PFSK-1 (cell line): Measurements from ENCODE around the gene PDE2A.

Experiments
- POLR2AphosphoS5 ChIP-seq: IDR thresholded peaks from 2 replicates; pipeline ENCODE4 v1.6.1; 2012; ENCODE audit warnings: low read depth, mild to moderate bottlenecking, control low read depth, low read length, moderate library complexity
- REST ChIP-seq, 2 experiments: IDR thresholded peaks; 2 replicates each; pipeline versions ENCODE4 v1.6.1 to v1.8.0; 2011 to 2012; ENCODE audit warnings: low read depth in 2 of 2, low read length in 2 of 2, control low read depth in 1 of 2, inconsistent platforms in 1 of 2, mild to moderate bottlenecking in 1 of 2, moderate library complexity in 1 of 2; ENCODE audit not compliant: insufficient read depth in 1 of 2
- TAF1 ChIP-seq: IDR thresholded peaks from 2 replicates; pipeline ENCODE4 v1.6.1; 2012; ENCODE audit warnings: low read length, control low read depth, borderline replicate concordance; ENCODE audit not compliant: insufficient read depth

DNA sequence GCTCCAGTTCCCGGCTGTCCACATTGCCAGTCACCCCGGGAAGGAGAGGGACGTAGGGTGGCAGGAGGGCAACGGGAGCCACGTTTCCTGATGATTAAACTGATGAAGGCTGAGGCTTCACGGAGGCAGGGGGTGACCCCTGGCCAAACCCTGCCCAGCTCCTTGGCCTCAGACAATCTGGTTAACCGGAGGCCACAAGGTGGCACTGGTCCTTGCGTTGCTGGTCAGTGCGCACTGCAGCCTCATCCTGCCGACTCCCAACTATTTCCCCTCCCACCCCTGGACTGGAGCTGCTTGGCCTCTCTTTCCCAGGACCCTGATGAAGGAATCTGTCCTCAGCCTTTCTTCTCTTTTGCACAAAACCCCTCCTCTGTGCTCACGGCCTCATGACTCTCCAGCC is 75.3 kb downstream of the PDE2A start:
- TF ChIP-seq POLR2AphosphoS5 (no peak), TAF1 (no peak), REST (IDR thresholded peaks at IDR 0.05; ENCODE audit: insufficient read depth in 1 of 2, low read depth in 2 of 2, low read length in 2 of 2) (no peak)
